Left hindlimb (tissue), 1 donor: ENCODE data around the gene SLC11A1.

Source experiments
- DNase-seq: peaks from one replicate; pipeline ENCODE4 v3.0.0-alpha.2; 2018

Gene SLC11A1

DNA sequence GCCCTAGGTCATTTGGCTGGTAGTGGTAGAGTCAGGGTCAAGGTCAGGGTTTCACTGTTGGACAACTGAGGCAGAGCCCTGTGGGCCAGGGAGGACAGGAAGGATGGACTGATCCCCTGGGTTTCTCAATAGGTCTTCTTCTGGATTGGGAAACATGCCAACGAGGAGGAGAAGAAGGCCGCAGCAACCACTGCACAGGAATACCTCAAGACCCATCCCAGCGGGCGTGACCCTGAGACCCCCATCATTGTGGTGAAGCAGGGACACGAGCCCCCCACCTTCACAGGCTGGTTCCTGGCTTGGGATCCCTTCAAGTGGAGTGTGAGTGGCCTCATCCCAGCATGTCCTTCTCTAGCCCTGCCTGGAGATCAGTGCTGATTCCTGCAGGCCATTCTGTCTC, 54.9 kb downstream of the SLC11A1 start:
- no peak for DNase-seq

DNA sequence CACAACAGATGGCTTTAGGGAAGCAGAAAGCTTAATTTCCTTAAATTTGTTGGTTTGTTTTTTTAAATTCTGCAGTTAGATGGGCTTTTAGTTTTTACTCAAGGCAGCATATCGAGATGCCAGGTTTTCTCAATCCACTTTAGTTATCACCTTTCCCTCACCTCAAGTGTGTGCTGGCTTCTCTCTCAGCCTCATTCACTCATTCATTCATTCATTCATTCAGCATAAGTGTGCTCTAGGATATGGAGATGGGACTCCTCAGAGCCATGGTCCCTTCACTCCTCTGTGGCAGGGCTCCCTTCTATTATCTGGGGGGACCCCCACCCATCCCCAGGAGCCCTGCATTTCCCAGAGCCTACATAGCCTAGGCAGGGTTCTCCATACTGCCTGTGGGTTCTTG, 55.9 kb downstream of the SLC11A1 start:
- no peak for DNase-seq

DNA sequence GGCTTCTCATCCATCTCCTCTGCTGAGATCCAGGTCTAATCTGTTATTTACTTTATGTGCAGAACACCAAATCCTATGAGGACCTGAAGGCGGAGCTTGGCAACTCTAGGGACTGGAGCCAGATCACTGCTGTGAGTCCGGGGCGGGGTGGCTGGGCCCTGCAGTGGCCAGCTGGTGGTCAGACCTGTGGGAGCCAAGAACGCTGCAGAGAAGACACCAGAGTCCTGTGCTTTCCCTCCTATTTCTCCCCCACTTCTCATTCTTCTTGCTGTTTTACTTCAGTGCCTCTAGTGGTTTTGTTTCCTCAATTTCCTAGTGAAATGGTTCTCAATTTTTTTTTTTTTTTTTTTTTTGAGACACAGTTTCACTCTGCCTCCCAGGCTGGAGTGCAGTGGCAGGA, 56.5 kb downstream of the SLC11A1 start:
- no peak for DNase-seq

DNA sequence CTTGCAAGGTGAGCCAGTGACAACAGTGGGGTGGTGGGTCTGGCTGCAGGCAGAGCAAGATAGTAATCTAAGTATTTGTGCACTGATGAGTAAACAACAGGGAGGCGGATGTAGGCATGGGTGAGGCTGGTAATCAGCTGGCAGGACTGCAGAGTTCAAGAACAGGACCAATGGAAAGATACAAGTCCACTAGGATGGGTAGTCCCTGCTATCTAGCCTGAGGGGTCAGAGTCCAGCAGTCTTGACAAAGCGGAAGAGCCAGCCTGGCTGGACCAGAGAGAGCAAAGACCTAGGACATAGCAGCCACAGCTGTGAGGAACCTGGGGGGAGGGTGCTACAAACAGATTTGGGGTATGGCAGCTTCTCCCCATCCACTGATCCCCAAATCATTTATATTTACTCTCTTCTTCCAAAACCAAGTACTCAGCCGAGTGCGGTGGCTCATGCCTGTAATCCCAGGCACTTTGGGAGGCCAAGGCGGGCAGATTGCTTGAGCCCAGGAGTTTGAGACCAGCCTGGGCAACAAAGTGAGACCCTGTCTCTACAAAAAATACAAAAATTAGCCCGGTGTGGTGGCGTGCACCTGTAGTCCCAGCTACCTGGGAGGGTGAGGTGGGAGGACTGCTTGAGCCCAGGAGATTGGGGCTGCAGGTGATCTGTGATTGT, 62.8 kb downstream of the SLC11A1 start:
- DNase-seq: no peak

DNA sequence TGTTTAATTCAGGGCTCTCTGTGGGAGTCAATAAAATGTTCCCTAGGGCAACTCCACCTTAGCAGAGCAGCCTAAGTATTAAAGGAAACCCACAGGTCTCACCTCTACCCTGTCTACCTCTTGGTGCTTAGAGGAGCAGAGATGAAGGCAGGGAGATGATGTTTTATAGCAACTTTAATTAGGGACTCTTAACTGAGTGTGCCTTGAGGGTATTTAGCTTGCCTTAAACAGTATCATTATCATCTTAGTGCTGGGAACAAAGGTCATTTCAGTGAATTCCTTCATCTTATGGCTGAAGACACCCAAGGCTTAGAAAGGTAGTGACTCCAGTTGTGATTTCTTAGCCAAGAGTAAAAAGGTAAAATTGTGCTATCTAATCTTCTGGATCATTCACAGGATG, 63.5 kb downstream of the SLC11A1 start:
- no peak for DNase-seq
